ENCODE data around the gene MINDY2.

DNA sequence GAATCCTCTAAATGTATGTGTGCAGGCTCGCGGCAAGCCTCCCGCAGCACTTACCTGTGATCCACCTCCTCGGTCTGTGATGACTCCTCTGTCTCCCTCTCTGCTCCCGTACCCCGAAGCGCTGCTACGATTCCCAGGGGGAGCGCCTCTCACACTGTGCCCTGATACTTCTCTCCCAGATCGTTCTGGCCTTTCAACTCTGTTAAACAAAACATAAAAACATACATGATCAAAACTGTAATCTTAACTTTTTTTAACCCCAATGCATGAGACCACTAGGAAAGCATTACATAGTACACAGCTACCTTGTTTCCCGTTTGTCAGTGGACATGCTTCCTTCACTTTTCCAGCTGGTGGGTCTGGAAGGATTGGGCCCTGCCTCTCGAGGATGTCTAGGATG, 115.8 kb downstream of the MINDY2 start:
- TF ChIP-seq NKRF (conservative IDR thresholded peaks at IDR 0.05) (no peak), JUND (IDR thresholded peaks at IDR 0.05; ENCODE audit: low read depth, low read length) (no peak), MYC (IDR thresholded peaks at IDR 0.05; ENCODE audit: insufficient read depth, insufficient read length, insufficient replicate concordance, low read length, severe bottlenecking) (no peak), SP1 (IDR thresholded peaks at IDR 0.05; ENCODE audit: low read depth, low read length) (no peak)
- TF ChIP-seq, protein P1, sequence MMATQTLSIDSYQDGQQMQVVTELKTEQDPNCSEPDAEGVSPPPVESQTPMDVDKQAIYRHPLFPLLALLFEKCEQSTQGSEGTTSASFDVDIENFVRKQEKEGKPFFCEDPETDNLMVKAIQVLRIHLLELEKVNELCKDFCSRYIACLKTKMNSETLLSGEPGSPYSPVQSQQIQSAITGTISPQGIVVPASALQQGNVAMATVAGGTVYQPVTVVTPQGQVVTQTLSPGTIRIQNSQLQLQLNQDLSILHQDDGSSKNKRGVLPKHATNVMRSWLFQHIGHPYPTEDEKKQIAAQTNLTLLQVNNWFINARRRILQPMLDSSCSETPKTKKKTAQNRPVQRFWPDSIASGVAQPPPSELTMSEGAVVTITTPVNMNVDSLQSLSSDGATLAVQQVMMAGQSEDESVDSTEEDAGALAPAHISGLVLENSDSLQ (IDR thresholded peaks at IDR 0.05), result no peak

Measured in GM12878 (cell line).